Ovary (tissue), 3 donors: Measurements from ENCODE around the gene ASPHD1.

ENCODE experiments used
- POLR2A ChIP-seq: fragments of 450-650 bp; IDR thresholded peaks from one replicate; pipeline ENCODE4 v1.6.1; 2017; ENCODE audit warnings: antibody characterized with exemption, mild to moderate bottlenecking, moderate library complexity
- TF ChIP-seq, protein P1 (sequence below), 3 donors: fragments of 450-650 bp in 2 of 3; fragments of 200-600 bp in 1 of 3; IDR thresholded peaks; one replicate each; pipeline versions ENCODE4 v1.5.1 to v1.8.0; 2016 to 2022; ENCODE audit warnings: antibody characterized with exemption in 3 of 3, mild to moderate bottlenecking in 1 of 3
- donor health status: DM: no; HTN: no; CAD: no.

DNA sequence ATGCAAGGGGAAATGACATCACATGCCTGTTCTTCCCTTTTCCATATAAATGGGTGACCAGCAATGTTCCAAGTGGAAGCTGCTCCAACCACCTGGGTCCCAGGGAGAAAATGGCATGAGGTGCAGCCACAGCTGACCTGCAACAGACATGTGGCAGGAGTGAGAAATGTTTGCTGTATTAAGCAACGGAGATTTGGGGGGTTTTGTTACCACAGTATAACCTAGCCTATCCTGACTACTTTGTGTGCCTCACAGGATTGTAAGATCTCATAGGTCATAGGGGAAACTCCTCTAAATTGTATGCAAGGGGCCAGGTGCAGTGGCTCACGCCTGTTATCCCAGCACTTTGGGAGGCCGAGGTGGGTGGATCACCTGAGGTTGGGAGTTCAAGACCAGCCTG, 49.3 kb upstream of the ASPHD1 start:
- TF ChIP-seq, protein P1, sequence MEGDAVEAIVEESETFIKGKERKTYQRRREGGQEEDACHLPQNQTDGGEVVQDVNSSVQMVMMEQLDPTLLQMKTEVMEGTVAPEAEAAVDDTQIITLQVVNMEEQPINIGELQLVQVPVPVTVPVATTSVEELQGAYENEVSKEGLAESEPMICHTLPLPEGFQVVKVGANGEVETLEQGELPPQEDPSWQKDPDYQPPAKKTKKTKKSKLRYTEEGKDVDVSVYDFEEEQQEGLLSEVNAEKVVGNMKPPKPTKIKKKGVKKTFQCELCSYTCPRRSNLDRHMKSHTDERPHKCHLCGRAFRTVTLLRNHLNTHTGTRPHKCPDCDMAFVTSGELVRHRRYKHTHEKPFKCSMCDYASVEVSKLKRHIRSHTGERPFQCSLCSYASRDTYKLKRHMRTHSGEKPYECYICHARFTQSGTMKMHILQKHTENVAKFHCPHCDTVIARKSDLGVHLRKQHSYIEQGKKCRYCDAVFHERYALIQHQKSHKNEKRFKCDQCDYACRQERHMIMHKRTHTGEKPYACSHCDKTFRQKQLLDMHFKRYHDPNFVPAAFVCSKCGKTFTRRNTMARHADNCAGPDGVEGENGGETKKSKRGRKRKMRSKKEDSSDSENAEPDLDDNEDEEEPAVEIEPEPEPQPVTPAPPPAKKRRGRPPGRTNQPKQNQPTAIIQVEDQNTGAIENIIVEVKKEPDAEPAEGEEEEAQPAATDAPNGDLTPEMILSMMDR (IDR thresholded peaks at IDR 0.05), result no peak
- no peak for TF ChIP-seq POLR2A
